CD4-positive, alpha-beta T cell (primary cell): ENCODE data around the gene AAMP. TPM values are rescaled to one million over a fixed set of nuclear protein-coding genes. Genes with fewer than 3 reads are reported as not detected.
"Not testable (repeated sequence)": the region's sequence is repeated elsewhere in the genome, so short reads cannot be mapped to it uniquely, and the experiment has no call there.

Experiments
- ATAC-seq: fragments of 200-7000 bp; cut with Tn5 transposase; one replicate; pipeline ENCODE4 v1.10.0; 2022; ENCODE audit warnings: mild to moderate bottlenecking; ENCODE audit not compliant: poor library complexity
- CTCF ChIA-PET: fragments of 350-600 bp; sonication (Branson Sonifier 250); formaldehyde crosslinking; loops from one replicate; lab custom pipeline; 2021; ENCODE audit warnings: antibody characterized with exemption, inconsistent platforms; lab: Charles Lee
- POLR2A ChIA-PET: fragments of 350-600 bp; sonication (Branson Sonifier 250); formaldehyde crosslinking; loops from one replicate; lab custom pipeline; 2021; ENCODE audit warnings: antibody characterized with exemption, inconsistent platforms; lab: Charles Lee
- DNase-seq, 14 experiments: peaks; one replicate each; pipeline ENCODE4 v3.0.0-alpha.2; 2013 to 2020; ENCODE audit warnings: mixed read lengths in 2 of 14
- H3K27ac ChIP-seq, 2 donors: one replicate each; pipeline versions ENCODE4 v1.5.1 to v1.7.0; 2013; ENCODE audit warnings: low read length in 2 of 2, low read depth in 1 of 2, mild to moderate bottlenecking in 1 of 2
- H3K27me3 ChIP-seq, 2 experiments: 1 replicate in 1 of 2; 2 replicates in 1 of 2; pipeline versions ENCODE4 v1.6.1 to v1.7.0; 2013; ENCODE audit warnings: low read length in 2 of 2, control low read depth in 1 of 2, mild to moderate bottlenecking in 1 of 2, moderate library complexity in 1 of 2; ENCODE audit not compliant: insufficient read depth in 2 of 2, control insufficient read depth in 1 of 2
- H3K36me3 ChIP-seq: one replicate; pipeline ENCODE4 v1.6.1; 2013; ENCODE audit warnings: low read length, control low read depth; ENCODE audit not compliant: insufficient read depth
- H3K4me1 ChIP-seq: one replicate; pipeline ENCODE4 v1.6.1; 2013; ENCODE audit warnings: low read length, control low read depth; ENCODE audit not compliant: insufficient read depth
- H3K4me3 ChIP-seq: one replicate; pipeline ENCODE4 v1.5.1; 2013; ENCODE audit warnings: mild to moderate bottlenecking, low read length, moderate library complexity
- H3K9me3 ChIP-seq, 2 experiments: 1 replicate in 1 of 2; 2 replicates in 1 of 2; pipeline versions ENCODE4 v1.6.1 to v1.7.0; 2013; ENCODE audit warnings: low read length in 2 of 2, mild to moderate bottlenecking in 2 of 2, control low read depth in 1 of 2, moderate library complexity in 1 of 2; ENCODE audit not compliant: control insufficient read depth in 1 of 2, insufficient read depth in 1 of 2
- H3K27ac Mint-ChIP-seq: one replicate; pipeline ENCODE4 v1.8.0; 2020; ENCODE audit warnings: mixed read lengths
- H3K27me3 Mint-ChIP-seq: one replicate; pipeline ENCODE4 v1.8.0; 2021; ENCODE audit warnings: mixed read lengths
- H3K36me3 Mint-ChIP-seq: one replicate; pipeline ENCODE4 v1.8.0; 2021; ENCODE audit warnings: low read depth, mixed read lengths
- H3K4me1 Mint-ChIP-seq: one replicate; pipeline ENCODE4 v1.8.0; 2021; ENCODE audit warnings: low read depth, mixed read lengths
- H3K4me3 Mint-ChIP-seq: one replicate; pipeline ENCODE4 v1.8.0; 2020; ENCODE audit warnings: mild to moderate bottlenecking, mixed read lengths
- H3K9me3 Mint-ChIP-seq: one replicate; pipeline ENCODE4 v1.8.0; 2020; ENCODE audit warnings: mixed read lengths
- intact Hi-C, 2 experiments: fragments of 100-400 bp; cut with DNase I in 1 of 2; cut with micrococcal nuclease in 1 of 2; formaldehyde crosslinking; loops; one replicate each; pipeline versions ENCODE4 v1.15.1 to v1.9.0; 2023 to 2025; cut with DNase I, micrococcal nuclease
- total RNA-seq, 174 experiments: library from RNA in 2 of 174; stranded (reverse) in 2 of 174; gene quantifications; one replicate each; pipeline ENCODE4 v1.2.3 and lab custom pipeline; 2021 to 2026
- TF ChIP-seq, protein P1 (sequence below): fragments of 200-600 bp; IDR thresholded peaks from one replicate; pipeline ENCODE4 v1.8.0; 2022; ENCODE audit warnings: antibody characterized with exemption, mild to moderate bottlenecking

Gene AAMP
- total RNA-seq, 2 experiments from 2014 or later = 40.2 to 42.5 TPM

- H3K4me1 ChIP-seq = peaks cover 40% of the 10 kb centered on the region
- no peaks in the 10 kb centered on the region for H3K9me3 Mint-ChIP-seq
- ATAC-seq (no peak), DNase-seq (peak in 1 of 14 experiments; percentile 23)
- no peak overlapping the region for H3K4me3 ChIP-seq
- no peaks in the 10 kb centered on the region for H3K9me3 ChIP-seq
- H3K4me1 Mint-ChIP-seq = peaks cover 49% of the 10 kb centered on the region
- peaks cover 76% of the 10 kb centered on the region for H3K36me3 ChIP-seq
- TF ChIP-seq, protein P1, sequence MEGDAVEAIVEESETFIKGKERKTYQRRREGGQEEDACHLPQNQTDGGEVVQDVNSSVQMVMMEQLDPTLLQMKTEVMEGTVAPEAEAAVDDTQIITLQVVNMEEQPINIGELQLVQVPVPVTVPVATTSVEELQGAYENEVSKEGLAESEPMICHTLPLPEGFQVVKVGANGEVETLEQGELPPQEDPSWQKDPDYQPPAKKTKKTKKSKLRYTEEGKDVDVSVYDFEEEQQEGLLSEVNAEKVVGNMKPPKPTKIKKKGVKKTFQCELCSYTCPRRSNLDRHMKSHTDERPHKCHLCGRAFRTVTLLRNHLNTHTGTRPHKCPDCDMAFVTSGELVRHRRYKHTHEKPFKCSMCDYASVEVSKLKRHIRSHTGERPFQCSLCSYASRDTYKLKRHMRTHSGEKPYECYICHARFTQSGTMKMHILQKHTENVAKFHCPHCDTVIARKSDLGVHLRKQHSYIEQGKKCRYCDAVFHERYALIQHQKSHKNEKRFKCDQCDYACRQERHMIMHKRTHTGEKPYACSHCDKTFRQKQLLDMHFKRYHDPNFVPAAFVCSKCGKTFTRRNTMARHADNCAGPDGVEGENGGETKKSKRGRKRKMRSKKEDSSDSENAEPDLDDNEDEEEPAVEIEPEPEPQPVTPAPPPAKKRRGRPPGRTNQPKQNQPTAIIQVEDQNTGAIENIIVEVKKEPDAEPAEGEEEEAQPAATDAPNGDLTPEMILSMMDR = no peak
- no peaks in the 10 kb centered on the region for H3K27me3 Mint-ChIP-seq
- H3K36me3 Mint-ChIP-seq = peaks cover 76% of the 10 kb centered on the region
- peak overlapping the region; percentile 67 for H3K27ac Mint-ChIP-seq
- ChIA-PET POLR2A (interaction anchor here (0.7 to 8.0 kb wide), 5 partner anchors 13 to 130 kb away, joined by 3 to 221 read pairs (median 3); partner anchors contain the start of genes CATIP and TMBIM1), CTCF (interaction anchor here (0.8 to 6.5 kb wide), 5 partner anchors 11 to 572 kb away, joined by 3 to 68 read pairs (median 8); partner anchors contain the start of gene TMBIM1)
- intact Hi-C loops = loop anchor here in 1 of 2 experiments (1.0 kb wide), 1 partner anchor 10 kb away; no protein-coding TSS in a partner anchor
- H3K4me3 Mint-ChIP-seq = no peak overlapping the region
- H3K27me3 ChIP-seq = no peaks in the 10 kb centered on the region
- H3K27ac ChIP-seq = peak overlapping the region; percentile 16 to 22
These were observed 5.6 kb upstream of the AAMP start for GRCh38 chr2:218275371-218276072.

GRCh38 chr2:218274586-218274985, 4.6 kb upstream of the AAMP start:
- ATAC-seq (no peak), DNase-seq (no peak)
- Mint-ChIP-seq H3K27ac (peak overlapping the region; percentile 67), H3K27me3 (no peaks in the 10 kb centered on the region), H3K4me3 (no peak overlapping the region), H3K4me1 (peaks cover 48% of the 10 kb centered on the region), H3K36me3 (peaks cover 76% of the 10 kb centered on the region), H3K9me3 (no peaks in the 10 kb centered on the region)
- Histone ChIP-seq H3K4me3 (no peak overlapping the region), H3K36me3 (peaks cover 67% of the 10 kb centered on the region), H3K27me3 (no peaks in the 10 kb centered on the region), H3K27ac (peak overlapping the region in 1 of 2 donors; percentile 16), H3K9me3 (no peaks in the 10 kb centered on the region), H3K4me1 (peaks cover 38% of the 10 kb centered on the region)
- ChIA-PET POLR2A (interaction anchor here (1.3 to 8.0 kb wide), 2 partner anchors 14 to 45 kb away, joined by 3 to 221 read pairs; partner anchors contain the start of gene TMBIM1), CTCF (interaction anchor here (0.8 to 6.5 kb wide), 5 partner anchors 12 to 573 kb away, joined by 3 to 68 read pairs (median 8); partner anchors contain the start of genes CATIP and TMBIM1)
- intact Hi-C loops = loop anchor here in 1 of 2 experiments (5.0 kb wide), 1 partner anchor 383 kb away; the partner anchor contains the start of genes BCS1L and ZNF142
- TF ChIP-seq, protein P1 = no peak

DNA sequence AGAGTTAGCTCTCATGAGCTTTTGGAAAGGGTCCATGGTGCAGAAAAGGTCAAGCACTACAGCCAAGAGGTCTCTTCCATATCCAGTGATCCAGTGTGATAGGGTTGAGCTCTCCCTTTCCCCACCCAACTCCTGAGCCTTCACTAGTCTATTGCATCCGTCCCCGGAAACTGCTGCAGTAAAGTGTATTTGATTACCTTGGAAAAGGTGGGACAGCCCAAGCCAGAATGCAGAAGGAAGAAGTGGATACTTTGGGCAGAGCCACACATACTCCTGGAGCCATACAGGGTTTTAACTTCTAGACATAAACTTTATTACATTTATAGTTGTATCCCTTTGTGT, 3.9 kb upstream of the AAMP start:
- peaks cover 38% of the 10 kb centered on the region for H3K4me1 ChIP-seq
- H3K4me3 ChIP-seq = no peak overlapping the region
- Mint-ChIP-seq H3K27ac (peak overlapping the region; percentile 67), H3K36me3 (peaks cover 74% of the 10 kb centered on the region), H3K4me3 (peak overlapping the region; percentile 58), H3K4me1 (peaks cover 49% of the 10 kb centered on the region), H3K9me3 (no peaks in the 10 kb centered on the region), H3K27me3 (no peaks in the 10 kb centered on the region)
- H3K27ac ChIP-seq = no peak overlapping the region
- ChIA-PET CTCF (interaction anchor here (2.5 to 6.5 kb wide), 4 partner anchors 12 to 122 kb away, joined by 8 to 68 read pairs (median 26); partner anchors contain the start of genes CATIP and TMBIM1), POLR2A (interaction anchor here (0.7 to 8.0 kb wide), 5 partner anchors 14 to 292 kb away, joined by 3 to 221 read pairs (median 3); partner anchors contain the start of genes CATIP and TMBIM1)
- ATAC-seq (no peak), DNase-seq (no peak)
- TF ChIP-seq, protein P1 = no peak
- no peaks in the 10 kb centered on the region for H3K9me3 ChIP-seq
- H3K27me3 ChIP-seq = no peaks in the 10 kb centered on the region
- intact Hi-C loops = loop anchor here in 1 of 2 experiments (2.0 to 5.0 kb wide), 2 partner anchors 193 to 383 kb away; partner anchors contain the start of genes BCS1L and ZNF142
- peaks cover 60% of the 10 kb centered on the region for H3K36me3 ChIP-seq

DNA sequence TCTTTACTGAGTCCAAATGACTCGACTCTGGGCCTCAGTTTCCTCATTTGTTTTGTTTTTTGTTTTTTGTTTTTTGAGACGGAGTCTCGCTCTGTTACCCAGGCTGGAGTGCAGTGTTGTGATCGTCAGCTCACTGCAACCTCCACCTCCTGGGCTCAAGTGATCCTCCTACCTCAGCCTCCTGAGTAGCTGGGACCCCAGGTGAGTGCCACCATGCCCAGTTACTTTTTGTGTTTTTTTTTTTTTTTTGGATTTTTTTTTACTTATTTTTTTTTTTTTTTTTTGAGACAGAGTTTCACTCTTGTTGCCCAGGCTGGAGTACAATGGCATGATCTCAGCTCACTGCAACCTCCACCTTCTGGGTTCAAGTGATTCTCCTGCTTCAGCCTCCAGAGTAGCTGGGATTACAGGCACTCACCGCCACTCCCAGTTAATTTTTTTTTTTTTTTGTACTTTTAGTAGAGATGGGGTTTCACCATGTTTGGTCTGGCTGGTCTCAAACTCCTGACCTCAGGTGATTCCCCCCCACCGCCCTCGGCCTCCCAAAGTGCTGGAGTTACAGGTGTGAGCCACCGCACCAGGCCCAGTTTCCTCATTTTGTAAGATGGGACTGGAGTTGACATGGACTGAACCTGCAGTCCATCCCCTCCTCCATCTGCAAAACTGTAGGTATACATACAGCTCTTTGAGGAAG, 3.4 kb upstream of the AAMP start:
- H3K4me3 Mint-ChIP-seq = peak overlapping the region; percentile 58
- DNase-seq = peak in 1 of 14 experiments; percentile 22
- ChIA-PET CTCF (interaction anchor here (0.7 to 6.5 kb wide), 6 partner anchors 11 to 123 kb away, joined by 3 to 68 read pairs (median 14); partner anchors contain the start of genes CATIP and TMBIM1), POLR2A (interaction anchor here (0.7 to 8.0 kb wide), 5 partner anchors 15 to 292 kb away, joined by 3 to 221 read pairs (median 3); partner anchors contain the start of genes CATIP and TMBIM1)
- peaks cover 54% of the 10 kb centered on the region for H3K36me3 ChIP-seq
- not testable (repeated sequence) for H3K9me3 Mint-ChIP-seq, H3K4me3 ChIP-seq, H3K9me3 ChIP-seq, ATAC-seq, H3K27me3 ChIP-seq, H3K27me3 Mint-ChIP-seq
- intact Hi-C loops = loop anchor here in 1 of 2 experiments (2.0 to 5.0 kb wide), 2 partner anchors 193 to 384 kb away; partner anchors contain the start of genes BCS1L and ZNF142
- H3K4me1 Mint-ChIP-seq = peaks cover 49% of the 10 kb centered on the region
- H3K27ac ChIP-seq = peak overlapping the region in 1 of 2 donors; percentile 52
- peaks cover 42% of the 10 kb centered on the region for H3K4me1 ChIP-seq
- H3K36me3 Mint-ChIP-seq = peaks cover 69% of the 10 kb centered on the region
- H3K27ac Mint-ChIP-seq = peak overlapping the region; percentile 81
